ENCODE measurements around the gene C2CD4C. TPM values are rescaled to one million over a fixed set of nuclear protein-coding genes. Genes with fewer than 3 reads are reported as not detected.
"Not testable (repeated sequence)": the region's sequence is repeated elsewhere in the genome, so short reads cannot be mapped to it uniquely, and the experiment has no call there.

Gene C2CD4C
- total RNA-seq, 3 donors from 2014 or later, result 0.17 to 1.7 (median 0.65) TPM

GRCh38 chr19:389255-389934 lies 19.6 kb downstream of the C2CD4C start:
- no peaks in the 10 kb centered on the region for H3K36me3 ChIP-seq (ENCODE audit: low read depth)
- H3K4me3 ChIP-seq, result no peak overlapping the region
- peak in 1 of 3 donors; percentile 15 for DNase-seq
- intact Hi-C loops (cut with DNase I, micrococcal nuclease), result no loop called here
- no peak for TF ChIP-seq CTCF (IDR thresholded peaks at IDR 0.05)
- H3K9me3 ChIP-seq, result peaks cover 1% of the 10 kb centered on the region
- ATAC-seq, result no peak
- H3K4me1 ChIP-seq (ENCODE audit: low read depth), result no peaks in the 10 kb centered on the region

- peak in 1 of 3 donors; percentile 22 for DNase-seq
- H3K4me1 ChIP-seq (ENCODE audit: low read depth), result no peaks in the 10 kb centered on the region
- intact Hi-C loops (cut with DNase I, micrococcal nuclease), result no loop called here
- H3K36me3 ChIP-seq (ENCODE audit: low read depth), result no peaks in the 10 kb centered on the region
- H3K4me3 ChIP-seq, result no peak overlapping the region
- peaks cover 1% of the 10 kb centered on the region for H3K9me3 ChIP-seq
- no peak for ATAC-seq
- no peak for TF ChIP-seq CTCF (IDR thresholded peaks at IDR 0.05)
These were observed 20.3 kb downstream of the C2CD4C start for GRCh38 chr19:388691-389090.

GRCh38 chr19:387777-388176 lies 21.2 kb downstream of the C2CD4C start:
- intact Hi-C loops (cut with DNase I, micrococcal nuclease), result no loop called here

GRCh38 chr19:386632-387301 lies 22.2 kb downstream of the C2CD4C start:
- DNase-seq; H3K36me3 ChIP-seq (ENCODE audit: low read depth); ATAC-seq; H3K4me1 ChIP-seq (ENCODE audit: low read depth); H3K4me3 ChIP-seq; H3K9me3 ChIP-seq; intact Hi-C loops (cut with DNase I, micrococcal nuclease): not testable (repeated sequence)

More at GRCh38 chr19:387777-388176, 21.2 kb downstream of the C2CD4C start:
- H3K9me3 ChIP-seq, result no peaks in the 10 kb centered on the region
- no peak overlapping the region for H3K4me3 ChIP-seq
- DNase-seq (no peak), ATAC-seq (no peak)
- TF ChIP-seq CTCF (IDR thresholded peaks at IDR 0.05), result no peak
- H3K4me1 ChIP-seq (ENCODE audit: low read depth), result no peaks in the 10 kb centered on the region
- H3K36me3 ChIP-seq (ENCODE audit: low read depth), result no peaks in the 10 kb centered on the region

- ATAC-seq; H3K36me3 ChIP-seq (ENCODE audit: low read depth); H3K4me1 ChIP-seq (ENCODE audit: low read depth); DNase-seq; intact Hi-C loops (cut with DNase I, micrococcal nuclease); H3K4me3 ChIP-seq; H3K9me3 ChIP-seq: not testable (repeated sequence)
These were observed 22.8 kb downstream of the C2CD4C start for GRCh38 chr19:386189-386588.

GRCh38 chr19:384799-385169 lies 24.2 kb downstream of the C2CD4C start:
- DNase-seq (no peak), ATAC-seq (no peak)
- H3K9me3 ChIP-seq, result no peaks in the 10 kb centered on the region
- no peak overlapping the region for H3K4me3 ChIP-seq
- no peak for TF ChIP-seq CTCF (IDR thresholded peaks at IDR 0.05)
- H3K36me3 ChIP-seq (ENCODE audit: low read depth), result no peaks in the 10 kb centered on the region
- intact Hi-C loops (cut with DNase I, micrococcal nuclease), result no loop called here
- no peaks in the 10 kb centered on the region for H3K4me1 ChIP-seq (ENCODE audit: low read depth)
